HG03139 (cell line): ENCODE data around the gene COL17A1.

Experiments used
- ATAC-seq: cut with Tn5 transposase; IDR thresholded peaks from one replicate; pipeline ENCODE4 v1.9.1; 2021; ENCODE audit not compliant: unreplicated experiment

COL17A1 gene

GRCh38 chr10:104034401-104035193 lies 51.1 kb downstream of the COL17A1 start:
- no peak for ATAC-seq

GRCh38 chr10:104033966-104034365 lies 51.7 kb downstream of the COL17A1 start:
- ATAC-seq: no peak

GRCh38 chr10:104033401-104033930 lies 52.2 kb downstream of the COL17A1 start:
- no peak for ATAC-seq

GRCh38 chr10:104032144-104032775 lies 53.4 kb downstream of the COL17A1 start:
- ATAC-seq: no peak

GRCh38 chr10:104031631-104032030 lies 54.0 kb downstream of the COL17A1 start:
- no peak for ATAC-seq

GRCh38 chr10:104029521-104029860 lies 56.2 kb downstream of the COL17A1 start:
- ATAC-seq: no peak

GRCh38 chr10:104028823-104029520 lies 56.7 kb downstream of the COL17A1 start:
- ATAC-seq: no peak

- no peak for ATAC-seq
Observed at GRCh38 chr10:104028146-104028545, 57.5 kb downstream of the COL17A1 start.

GRCh38 chr10:104026762-104027161 lies 58.9 kb downstream of the COL17A1 start:
- ATAC-seq: no peak

- ATAC-seq: no peak
Observed at GRCh38 chr10:104025524-104025923, 60.2 kb downstream of the COL17A1 start.

- ATAC-seq: no peak
Observed at GRCh38 chr10:104022026-104022425, 63.7 kb downstream of the COL17A1 start.

- ATAC-seq: no peak
Observed at GRCh38 chr10:104021246-104021645, 64.4 kb downstream of the COL17A1 start.

GRCh38 chr10:104020020-104020419 lies 65.7 kb downstream of the COL17A1 start:
- no peak for ATAC-seq

GRCh38 chr10:104018471-104018870 lies 67.2 kb downstream of the COL17A1 start:
- ATAC-seq: no peak

GRCh38 chr10:104016661-104017060 lies 69.0 kb downstream of the COL17A1 start:
- no peak for ATAC-seq

GRCh38 chr10:104014176-104014575 lies 71.5 kb downstream of the COL17A1 start:
- no peak for ATAC-seq

- ATAC-seq: no peak
Observed at GRCh38 chr10:104013489-104013888, 72.2 kb downstream of the COL17A1 start.

GRCh38 chr10:104011904-104012303 lies 73.8 kb downstream of the COL17A1 start:
- ATAC-seq: no peak

- no peak for ATAC-seq
Observed at GRCh38 chr10:104005172-104005863, 80.4 kb downstream of the COL17A1 start.

- ATAC-seq: no peak
Observed at GRCh38 chr10:104002911-104003310, 82.8 kb downstream of the COL17A1 start.

- ATAC-seq: no peak
Observed at GRCh38 chr10:103998805-103999204, 86.9 kb downstream of the COL17A1 start.
